Suppressor macrophage treated with lipopolysaccharide for 4 hours (primary cell): ENCODE data around the gene ABR.
A peak's percentile ranks its signal among the peaks of the same experiment; 100 is the strongest.

ENCODE experiments used
- DNase-seq: peaks from one replicate; pipeline ENCODE4 v3.0.0-alpha.2; 2020

The ABR gene

GRCh38 chr17:1179818-1180742 is at the start of gene ABR:
Gene ABR (minus strand): TSS chr17:1179981. CDS start chr17:1179727, 254 bp downstream.
- peak; percentile 70 for DNase-seq

GRCh38 chr17:1229349-1229899 is 49.6 kb upstream of the ABR start:
- DNase-seq, result peak; percentile 95

GRCh38 chr17:1228781-1229348 is 49.1 kb upstream of the ABR start:
- DNase-seq, result peak; percentile 19

- peak; percentile 84 for DNase-seq
Measured at GRCh38 chr17:1227917-1228780, 48.4 kb upstream of the ABR start.

GRCh38 chr17:1227365-1227764 is 47.6 kb upstream of the ABR start:
- DNase-seq, result no peak

GRCh38 chr17:1226308-1226707 is 46.5 kb upstream of the ABR start:
- DNase-seq, result no peak

GRCh38 chr17:1224330-1224729 is 44.5 kb upstream of the ABR start:
- no peak for DNase-seq

- no peak for DNase-seq
Measured at GRCh38 chr17:1223662-1224061, 43.9 kb upstream of the ABR start.

GRCh38 chr17:1222321-1222720 is 42.5 kb upstream of the ABR start:
- no peak for DNase-seq

- no peak for DNase-seq
Measured at GRCh38 chr17:1221209-1221608, 41.4 kb upstream of the ABR start.

GRCh38 chr17:1220346-1220745 is 40.6 kb upstream of the ABR start:
- no peak for DNase-seq

GRCh38 chr17:1217089-1217385 is 37.3 kb upstream of the ABR start:
- DNase-seq, result no peak

- DNase-seq, result no peak
Measured at GRCh38 chr17:1216217-1217088, 36.7 kb upstream of the ABR start.

- DNase-seq, result peak; percentile 41
Measured at GRCh38 chr17:1212946-1213345, 33.2 kb upstream of the ABR start.

- DNase-seq, result no peak
Measured at GRCh38 chr17:1211287-1211686, 31.5 kb upstream of the ABR start.

GRCh38 chr17:1208966-1209365 is 29.2 kb upstream of the ABR start:
- DNase-seq, result no peak

GRCh38 chr17:1206026-1206777 is 26.4 kb upstream of the ABR start:
- DNase-seq, result peak; percentile 93

GRCh38 chr17:1203967-1204291 is 24.1 kb upstream of the ABR start:
- DNase-seq, result no peak

GRCh38 chr17:1203111-1203966 is 23.6 kb upstream of the ABR start:
- DNase-seq, result peak; percentile 89

- no peak for DNase-seq
Measured at GRCh38 chr17:1202291-1202690, 22.5 kb upstream of the ABR start.
